ENCODE results near the gene CAMKMT.

CAMKMT gene

GRCh38 chr2:44779793-44780192 lies 418.0 kb downstream of the CAMKMT start:
- no peak for DNase-seq

- DNase-seq: no peak
Observed at GRCh38 chr2:44780406-44780805, 418.7 kb downstream of the CAMKMT start.

DNA sequence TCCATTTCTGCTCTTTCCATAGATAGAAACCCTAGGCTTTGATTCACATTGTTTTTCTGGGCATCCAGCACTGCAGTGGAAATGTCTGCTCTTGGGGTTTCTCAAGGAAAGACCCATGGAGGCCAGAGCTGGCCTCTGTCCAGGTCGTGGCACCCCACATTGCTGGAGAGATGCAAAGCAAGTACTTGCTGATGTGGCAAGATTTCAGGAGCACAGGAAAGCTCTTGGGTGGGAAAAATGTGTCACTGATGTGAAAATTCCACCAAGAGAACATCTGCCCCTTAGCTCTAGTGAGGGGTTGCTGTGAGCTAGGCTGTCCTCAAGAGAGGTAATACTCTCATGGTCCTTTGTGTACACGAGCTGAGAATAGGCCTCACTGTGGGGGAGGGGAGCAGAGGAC lies 423.7 kb downstream of the CAMKMT start:
- DNase-seq: no peak

DNA sequence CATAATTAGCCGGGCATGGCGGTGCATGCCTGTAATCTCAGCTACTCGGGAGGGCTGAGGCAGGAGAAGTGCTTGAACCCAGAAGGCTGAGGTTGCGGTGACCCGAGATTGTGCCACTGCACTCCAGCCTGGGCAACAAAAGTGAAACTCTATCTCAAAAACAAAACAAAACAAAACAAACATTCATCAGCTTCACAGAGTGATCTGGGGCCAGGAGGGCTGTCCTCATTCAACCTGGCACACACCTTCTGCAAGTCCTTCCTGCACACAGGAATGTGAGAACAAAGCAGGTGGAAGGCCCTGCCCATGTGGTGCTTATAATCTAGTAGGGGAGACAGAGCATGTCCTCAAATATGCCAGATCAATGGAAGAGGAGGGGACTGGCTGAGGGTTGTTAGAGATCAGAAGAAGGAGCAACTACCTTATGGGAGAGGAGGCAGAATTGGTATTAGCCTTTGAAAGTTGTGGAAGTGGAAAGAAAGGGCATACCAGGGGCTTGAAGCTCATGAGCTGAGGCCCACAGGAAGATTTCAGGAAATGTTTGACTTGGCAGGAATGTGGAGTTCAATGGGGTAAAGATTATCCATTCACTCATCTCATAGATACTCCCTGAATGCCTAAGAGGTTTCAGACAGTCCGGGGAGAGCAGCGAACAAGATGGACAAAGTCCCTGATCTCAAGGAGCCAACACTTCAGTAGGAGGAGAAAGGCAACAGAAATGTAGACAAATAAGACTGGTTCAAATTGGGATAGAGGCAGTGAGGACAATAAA lies 424.5 kb downstream of the CAMKMT start:
- DNase-seq: no peak

- DNase-seq: no peak
Observed at GRCh38 chr2:44786817-44787214, 425.1 kb downstream of the CAMKMT start.

- no peak for DNase-seq
Observed at GRCh38 chr2:44787663-44788062, 425.9 kb downstream of the CAMKMT start.

- DNase-seq: no peak
Observed at GRCh38 chr2:44789446-44789845, 427.7 kb downstream of the CAMKMT start.

DNA sequence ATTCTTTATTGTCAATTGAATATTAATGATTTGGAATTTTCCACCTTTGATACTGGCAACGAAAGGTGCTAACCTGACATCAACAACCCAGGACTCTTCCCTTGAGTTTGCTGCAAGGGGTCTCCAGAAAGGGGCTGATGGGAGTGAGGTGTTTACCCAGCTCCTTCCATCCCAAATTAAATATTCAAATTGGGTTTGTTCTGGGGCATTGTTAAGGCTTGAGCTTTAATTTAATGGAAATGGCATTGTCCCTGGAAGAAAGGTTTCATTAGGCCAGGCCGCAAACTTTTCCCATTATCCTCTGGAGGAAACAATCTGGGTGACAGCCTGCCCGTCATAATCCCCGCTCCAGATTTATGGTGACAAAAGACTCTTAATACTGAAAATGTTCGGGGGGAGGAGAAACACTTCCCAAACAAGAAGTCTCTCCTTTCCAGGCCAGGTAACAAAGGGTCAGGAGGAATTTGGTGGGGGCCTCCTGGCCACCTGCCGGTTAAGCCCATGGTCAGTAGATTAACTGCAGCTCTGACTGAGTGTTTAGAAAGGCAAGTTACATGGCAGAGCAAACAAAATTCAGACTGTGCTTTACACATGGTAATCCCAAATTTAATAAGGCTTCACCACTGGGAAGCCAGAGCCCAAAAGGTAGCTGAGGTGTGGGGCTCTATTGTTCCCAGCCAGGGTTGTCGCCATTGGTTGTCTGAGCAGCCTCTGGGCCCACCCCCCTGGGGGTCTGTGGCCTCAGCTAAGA lies 428.4 kb downstream of the CAMKMT start:
- no peak for DNase-seq

GRCh38 chr2:44793322-44793870 lies 431.6 kb downstream of the CAMKMT start:
- no peak for DNase-seq

- no peak for DNase-seq
Observed at GRCh38 chr2:44796771-44797170, 435.0 kb downstream of the CAMKMT start.

- no peak for DNase-seq
Observed at GRCh38 chr2:44798139-44798659, 436.5 kb downstream of the CAMKMT start.

GRCh38 chr2:44799105-44799504 lies 437.4 kb downstream of the CAMKMT start:
- no peak for DNase-seq

DNA sequence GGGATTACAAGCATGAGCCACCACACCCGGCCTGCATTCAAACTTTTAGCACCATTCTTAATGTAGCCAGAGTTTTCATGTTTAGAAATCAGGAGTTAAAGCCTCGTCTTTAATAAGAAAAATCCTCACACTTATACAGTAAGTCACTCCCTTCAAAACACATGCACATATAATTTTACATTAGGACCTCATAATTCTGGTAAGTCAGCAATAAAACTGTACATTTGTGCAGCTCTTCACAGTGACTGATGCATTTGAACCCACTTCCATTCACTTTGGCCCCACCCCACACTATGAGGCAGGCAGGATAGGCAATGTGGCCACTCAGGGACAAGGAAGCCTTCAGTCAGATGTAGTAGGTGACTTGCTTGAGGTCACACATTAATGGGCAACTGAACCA lies 438.0 kb downstream of the CAMKMT start:
- DNase-seq: no peak

DNA sequence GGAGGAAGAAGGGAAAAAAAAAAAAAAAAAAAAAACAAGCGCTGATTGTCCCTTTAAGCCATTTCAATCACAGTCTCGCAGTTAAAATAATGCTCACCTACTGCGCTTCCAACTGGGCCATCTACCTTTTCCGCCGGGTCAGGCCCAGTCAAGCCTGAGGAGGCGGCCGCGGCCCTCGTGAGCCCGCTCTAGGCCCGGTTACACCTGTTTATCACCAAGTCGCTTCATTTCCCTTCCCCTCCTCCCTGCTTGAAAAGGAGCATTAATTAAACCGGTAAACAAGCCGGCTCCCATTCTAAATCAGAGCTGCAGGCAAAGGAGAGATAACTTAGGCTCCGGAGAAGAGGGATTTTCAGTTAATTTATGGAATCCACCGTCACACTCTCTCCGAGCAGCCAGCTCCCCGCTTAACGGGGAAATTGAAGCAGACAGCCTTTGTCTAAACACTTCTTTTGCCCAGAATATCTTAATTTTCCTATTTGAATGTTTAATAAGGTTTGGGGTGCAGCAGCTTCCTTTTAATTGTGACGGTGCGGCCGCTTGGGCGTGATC lies 439.6 kb downstream of the CAMKMT start:
- no peak for DNase-seq

DNA sequence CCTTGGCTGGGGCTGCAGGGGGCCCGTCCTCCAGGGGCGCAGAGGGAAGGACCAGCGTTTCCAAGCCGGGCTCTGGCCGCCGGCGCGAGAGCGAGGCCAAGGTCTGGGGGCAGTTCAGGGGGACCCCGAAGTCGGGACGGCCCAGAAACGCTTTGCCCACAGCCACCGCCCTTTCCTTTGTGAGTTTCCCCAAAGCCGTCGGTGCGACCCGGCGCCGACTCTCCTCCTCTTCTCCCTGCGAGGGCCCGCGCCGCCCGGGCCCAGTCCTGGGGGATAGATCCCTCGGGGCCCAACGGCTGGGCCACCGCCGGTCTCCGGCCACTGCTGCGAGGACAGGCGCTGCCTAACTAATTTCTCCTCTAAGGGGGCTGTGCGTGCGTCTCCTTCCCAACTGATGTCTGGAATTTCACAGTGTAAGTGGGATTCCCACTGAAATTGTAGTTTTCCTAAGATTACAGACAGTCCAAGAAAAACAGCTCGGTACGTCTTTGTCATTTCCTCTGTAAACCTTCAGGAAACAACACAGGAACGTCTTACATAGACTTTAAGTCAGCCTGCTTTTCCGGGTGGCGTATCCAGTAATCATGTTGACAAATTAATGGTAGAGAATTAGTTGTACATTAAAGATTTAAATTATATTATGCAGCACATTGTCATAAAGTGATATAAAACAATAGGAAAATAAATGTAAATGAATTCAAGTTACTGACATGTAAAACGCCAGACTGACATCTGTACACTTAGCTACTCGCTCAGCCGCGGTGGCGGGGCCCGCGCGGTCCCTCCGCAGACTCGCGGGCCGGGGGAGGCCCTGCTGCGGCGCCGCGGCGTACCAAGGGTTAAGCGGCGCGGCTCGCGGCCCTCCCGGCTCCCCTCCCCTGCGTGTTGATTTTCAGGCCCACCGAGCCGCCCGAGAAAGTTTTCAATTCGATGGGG lies 440.4 kb downstream of the CAMKMT start:
- DNase-seq: no peak

DNA sequence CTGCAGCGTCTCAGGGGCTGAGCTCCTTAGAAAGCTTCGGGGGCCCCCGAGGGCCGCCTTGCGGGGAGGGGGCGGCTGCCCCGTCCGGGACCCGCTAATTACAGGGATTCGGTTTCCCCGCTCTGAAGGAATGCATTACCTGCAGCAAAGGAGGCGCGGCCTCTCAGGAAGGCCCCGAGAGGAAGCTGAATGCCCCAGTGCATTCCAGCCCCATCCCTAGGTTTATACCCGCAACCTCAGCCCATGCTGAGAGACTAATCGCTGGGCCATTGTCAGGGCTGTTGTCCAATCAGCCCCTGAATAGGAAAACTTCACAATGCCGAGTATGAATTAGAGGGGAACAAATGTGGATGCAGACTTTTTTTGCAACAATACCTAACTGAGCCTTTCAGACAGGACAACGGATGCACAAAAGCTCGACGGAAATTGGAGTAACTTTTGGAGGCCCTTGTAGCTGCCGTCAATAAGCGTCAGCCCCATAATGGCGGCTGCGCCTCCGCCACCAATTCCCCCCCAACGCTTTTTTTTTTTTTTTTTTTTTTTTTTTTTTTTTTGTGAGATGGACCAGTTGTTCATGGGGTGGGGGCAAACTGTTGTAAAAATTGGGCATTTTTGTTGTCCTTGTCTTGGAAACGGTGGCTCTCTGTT lies 441.2 kb downstream of the CAMKMT start:
- no peak for DNase-seq

DNA sequence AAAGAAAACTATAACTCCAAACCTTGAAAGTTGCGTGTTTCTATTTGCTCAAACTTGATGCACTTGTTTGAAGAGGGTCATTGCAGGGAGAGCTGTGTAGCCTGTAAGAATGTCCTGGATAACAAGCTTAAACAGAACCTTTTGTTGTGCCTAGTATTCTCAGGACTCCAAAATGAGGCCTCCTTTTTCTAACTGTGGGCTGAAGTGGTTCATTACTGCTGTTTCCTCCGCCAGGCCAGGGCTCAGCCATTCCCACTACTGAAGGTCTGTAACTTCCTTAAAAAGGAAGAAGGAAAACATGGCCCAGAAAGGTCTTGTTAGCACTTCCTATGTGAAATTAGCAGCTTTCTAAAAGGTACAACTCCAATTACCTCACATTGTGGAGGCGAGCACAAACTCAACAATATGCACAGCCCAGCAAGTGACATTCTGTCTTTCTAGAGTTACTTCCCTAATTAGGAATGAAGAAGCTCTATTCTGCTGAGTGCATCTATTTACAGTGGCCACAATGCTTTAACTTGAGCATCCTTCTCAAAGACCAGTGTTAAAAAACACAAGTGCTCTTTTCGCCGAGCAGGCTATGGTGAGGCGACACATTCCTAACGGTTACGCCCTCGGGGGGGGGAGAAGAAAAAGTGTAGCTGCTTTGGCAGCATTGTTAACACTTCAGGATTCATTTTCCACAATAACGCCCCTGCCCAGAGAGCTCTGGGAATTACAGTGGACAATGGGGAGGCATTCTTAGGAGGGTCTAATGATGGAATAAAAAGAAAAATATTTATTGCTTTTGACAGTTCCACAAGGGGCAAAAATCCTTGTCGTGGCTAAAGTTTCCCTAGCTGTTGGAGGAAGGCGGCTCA lies 442.9 kb downstream of the CAMKMT start:
- DNase-seq: peak in 1 of 2 experiments; percentile 24

DNA sequence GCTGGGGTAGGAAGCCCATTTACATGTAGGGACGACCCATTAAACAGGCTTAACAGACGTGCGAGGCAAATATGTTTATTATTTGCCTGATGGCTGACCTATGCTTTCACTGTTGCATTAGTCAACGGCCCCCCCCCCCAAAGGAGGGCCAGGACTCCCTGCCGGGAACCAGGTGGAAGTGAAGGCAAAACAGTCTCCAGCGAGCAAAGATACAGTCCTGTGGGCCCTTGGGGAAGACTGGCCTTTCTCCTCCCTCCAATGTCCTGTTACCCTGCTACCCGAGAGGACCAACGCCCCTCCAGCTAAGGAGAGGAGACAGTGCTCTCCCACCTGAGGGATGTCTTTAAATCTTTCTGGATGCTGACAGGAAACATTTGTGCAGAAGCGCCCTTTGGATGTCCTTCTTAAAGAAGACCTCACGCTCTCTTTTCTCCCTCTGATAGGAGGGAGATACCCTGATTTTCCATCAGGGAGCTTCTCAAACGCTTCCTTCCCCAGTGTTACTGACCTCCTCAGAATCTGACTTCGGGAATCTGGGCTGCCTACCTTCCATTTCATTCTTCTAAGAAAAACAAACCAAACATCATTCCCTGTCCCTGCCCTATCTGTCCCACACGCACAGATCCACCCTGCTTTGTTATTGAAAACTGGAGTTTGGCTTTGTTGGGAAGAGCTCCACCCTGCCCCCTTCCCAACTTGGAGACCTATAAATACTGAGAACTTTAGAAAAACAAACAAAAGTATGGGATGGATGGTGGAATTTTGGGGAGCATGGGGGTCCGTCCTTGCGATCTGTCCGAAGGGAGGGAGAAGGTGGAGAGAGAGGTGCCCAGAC lies 443.9 kb downstream of the CAMKMT start:
- DNase-seq: no peak

DNA sequence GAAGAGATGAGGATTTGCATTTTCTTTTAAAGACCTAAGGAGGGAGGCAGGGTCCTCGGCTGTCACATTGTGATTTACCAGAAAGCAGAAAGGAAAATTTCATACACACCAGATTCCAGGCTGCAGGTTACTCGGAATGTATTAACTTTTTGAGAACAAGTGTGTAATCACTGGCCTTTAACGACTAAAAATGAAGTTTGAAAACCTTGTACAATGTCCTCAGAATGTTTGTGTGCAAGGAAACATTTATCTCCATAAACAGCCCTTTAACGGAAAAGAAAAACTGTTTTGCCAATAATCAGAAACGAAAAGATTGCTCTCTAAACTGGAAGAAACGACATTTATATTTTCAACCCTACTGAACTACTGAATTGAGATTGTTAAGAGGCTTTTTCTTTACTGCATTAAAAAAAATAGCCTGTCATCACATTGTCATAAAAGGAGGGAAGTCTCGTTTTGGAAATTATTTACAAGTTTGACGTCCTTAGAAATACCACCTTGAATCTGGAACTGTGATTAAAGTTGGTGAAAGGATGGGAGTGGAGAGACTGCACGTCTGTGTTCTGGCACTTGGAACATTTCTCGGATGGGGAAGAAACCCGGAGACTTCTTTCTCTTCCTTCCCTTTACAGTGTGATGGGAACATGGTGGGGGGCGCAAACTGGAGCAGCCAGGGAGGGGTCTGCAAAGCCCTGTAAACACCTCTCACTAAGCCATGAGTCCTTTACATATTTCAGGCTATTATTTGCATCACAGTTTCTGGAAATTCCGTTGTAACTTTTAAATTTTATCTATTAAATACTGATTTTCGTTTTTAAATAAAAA lies 445.7 kb downstream of the CAMKMT start:
- DNase-seq: no peak
